ENCODE data around the gene SNRNP70. TPM values are rescaled to one million over a fixed set of nuclear protein-coding genes. Genes with fewer than 3 reads are reported as not detected.

SNRNP70 gene
- 101 and 166 TPM in 2 replicates for total RNA-seq

DNA sequence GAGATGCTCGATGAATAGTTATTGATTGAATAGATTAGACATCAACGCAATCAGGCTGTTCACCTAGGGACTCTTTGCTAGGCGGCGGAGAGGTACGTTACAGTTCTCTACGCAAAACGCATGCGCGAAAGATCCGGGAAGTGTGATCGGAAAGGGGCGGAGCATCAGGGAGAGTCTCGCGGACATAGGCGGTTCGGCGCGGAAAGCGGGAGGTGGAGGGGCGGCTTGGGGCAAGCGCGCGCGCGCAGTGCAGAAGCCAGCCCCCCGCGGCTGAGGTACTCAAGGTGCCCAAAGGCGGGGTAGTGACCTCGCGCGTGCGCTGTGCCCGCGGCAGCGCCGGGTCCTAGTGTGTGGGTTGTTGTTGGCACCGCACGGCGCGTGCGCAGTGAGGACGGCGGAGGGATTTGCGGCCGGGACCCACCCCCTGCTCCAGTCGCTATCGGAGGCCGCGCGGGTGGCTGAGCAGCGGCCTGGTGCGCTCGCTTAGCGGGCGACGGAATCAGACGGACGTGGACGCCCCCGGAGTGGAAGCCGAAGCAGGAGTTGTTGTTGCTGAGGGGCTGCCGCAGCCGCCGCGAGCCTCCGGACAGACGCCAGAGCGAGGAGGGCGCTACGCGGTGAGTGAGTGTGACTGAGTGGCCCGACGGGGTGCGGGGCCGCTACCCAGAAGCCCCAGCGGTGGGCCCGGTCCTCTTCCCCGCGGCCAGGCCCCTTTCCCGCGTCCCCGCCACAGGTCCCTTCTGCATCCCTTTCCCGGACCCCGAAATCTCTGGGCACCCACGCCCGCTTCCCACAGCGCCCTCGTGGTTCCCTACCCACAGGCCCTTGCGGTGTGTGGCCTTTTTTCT lies at the start of gene SNRNP70:
TSS of gene SNRNP70 (plus strand) at position 432 of the 848 bp plus-strand sequence. CDS start 964 bp downstream, outside the sequence.

DNA sequence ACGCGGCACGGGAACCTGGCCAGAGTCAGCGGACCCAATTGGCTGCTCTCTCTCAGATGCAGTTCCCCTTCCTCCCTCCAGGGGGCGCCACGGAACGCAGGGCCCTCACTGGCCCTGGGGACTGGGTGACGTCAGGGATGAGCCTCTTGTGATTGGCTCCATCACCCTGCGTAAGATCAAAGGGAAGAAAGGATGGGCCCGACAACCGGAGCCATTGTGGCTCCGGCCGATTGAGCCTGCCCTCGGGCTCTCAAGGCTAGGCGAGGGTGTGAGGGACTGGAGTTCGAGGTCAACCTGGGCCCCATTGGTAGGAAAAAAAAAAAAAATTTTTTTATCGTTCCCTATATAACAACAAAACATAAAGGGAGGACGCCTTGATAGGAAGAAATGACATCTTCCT lies 48.4 kb upstream of the SNRNP70 start, which contains the start of gene CGB1:
TSS of gene CGB1 (minus strand) at position 81 of the 400 bp plus-strand sequence. CDS start 184 bp downstream, outside the sequence.

GRCh38 chr19:49043548-49043947 lies 41.7 kb upstream of the SNRNP70 start, which contains the start of gene CGB5:
Gene CGB5 (plus strand): TSS chr19:49043848. CDS start chr19:49044210, 362 bp downstream.

GRCh38 chr19:49049011-49049410 lies 36.2 kb upstream of the SNRNP70 start, which contains the start of gene CGB8:
Gene CGB8 (minus strand): TSS chr19:49049111. CDS start chr19:49048739, 372 bp downstream.

DNA sequence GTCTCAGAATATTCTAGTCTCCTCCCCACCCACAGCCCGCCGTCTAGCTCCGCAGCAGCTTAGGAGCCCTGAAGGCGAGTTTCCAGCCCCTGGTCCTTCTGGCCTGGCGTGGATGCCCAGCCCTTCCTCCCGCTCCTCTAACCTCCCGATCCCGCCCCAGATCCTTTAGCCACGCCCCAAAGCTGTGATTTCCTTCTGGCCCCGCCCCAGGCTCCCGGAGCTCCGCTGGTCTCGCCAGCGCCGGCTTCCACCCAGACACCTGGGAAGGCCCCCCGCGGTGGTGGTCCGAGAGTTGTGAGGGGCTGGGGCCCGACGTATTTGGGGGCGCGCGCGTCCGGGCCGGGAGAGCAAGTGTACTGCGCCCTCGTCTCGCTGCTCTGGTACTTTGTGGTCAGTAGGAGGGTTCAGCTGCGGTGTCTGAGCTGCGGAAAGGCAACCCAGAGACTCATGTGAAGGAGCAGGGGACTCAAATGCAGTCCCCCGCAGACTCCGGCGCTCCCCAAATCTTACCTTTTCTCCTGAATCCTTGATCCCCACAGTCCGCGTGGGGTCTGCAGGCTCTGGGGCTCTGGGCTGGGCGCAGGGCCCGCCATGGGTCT lies 27.5 kb upstream of the SNRNP70 start, which contains the start of gene CGB7:
TSS of gene CGB7 (minus strand) at position 114 of the 599 bp plus-strand sequence. CDS start 2,374 bp downstream, outside the sequence.

DNA sequence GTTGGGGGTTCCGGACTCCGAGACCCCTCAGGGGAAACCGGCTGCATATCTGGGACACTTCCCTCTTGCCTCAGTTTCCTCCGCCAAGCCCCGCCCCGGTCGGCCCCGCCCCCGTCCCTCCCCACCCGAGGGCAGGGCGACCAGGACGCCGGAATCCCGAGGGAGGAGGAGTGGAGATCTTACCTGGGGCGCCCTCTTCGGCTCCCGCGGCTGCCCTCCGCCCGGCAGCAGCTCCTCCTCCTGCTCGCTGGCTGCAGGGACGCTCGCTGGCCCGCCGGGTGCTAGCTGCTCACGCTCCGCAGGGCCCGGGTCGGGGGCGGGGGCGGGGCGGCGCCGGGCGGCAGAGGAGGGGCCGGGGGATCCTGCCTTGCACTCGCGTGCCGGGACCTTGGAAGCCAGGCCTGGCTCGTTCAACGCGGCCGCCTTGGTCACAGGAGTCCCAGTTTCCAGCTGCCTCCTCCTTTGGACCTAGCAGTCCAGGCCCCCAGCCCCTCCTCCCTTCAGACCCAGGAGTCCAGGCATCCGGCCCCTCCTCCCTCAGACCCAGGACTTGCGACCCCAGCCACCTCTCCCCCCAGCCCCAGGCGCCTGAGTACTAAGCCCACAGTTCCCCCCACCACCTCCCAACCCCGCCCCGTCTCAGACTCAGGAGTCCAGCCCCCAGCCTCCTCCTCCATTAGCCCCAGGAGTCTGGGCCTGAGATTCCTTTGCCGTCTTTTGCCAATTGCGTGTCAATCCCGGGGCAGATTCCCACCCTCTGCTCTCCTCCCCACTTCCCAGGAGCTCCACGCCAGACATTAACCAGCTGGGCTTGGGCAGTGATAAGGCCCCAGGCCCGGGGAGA lies 20.3 kb upstream of the SNRNP70 start, which contains the start of gene NTF4:
TSS of gene NTF4 (minus strand) at position 51 of the 844 bp plus-strand sequence. CDS start 2,821 bp downstream, outside the sequence.

GRCh38 chr19:49113762-49114629 lies 28.7 kb downstream of the SNRNP70 start, which contains the start of gene LIN7B:
Gene LIN7B (plus strand): TSS chr19:49114370. CDS start chr19:49114405, 35 bp downstream.

DNA sequence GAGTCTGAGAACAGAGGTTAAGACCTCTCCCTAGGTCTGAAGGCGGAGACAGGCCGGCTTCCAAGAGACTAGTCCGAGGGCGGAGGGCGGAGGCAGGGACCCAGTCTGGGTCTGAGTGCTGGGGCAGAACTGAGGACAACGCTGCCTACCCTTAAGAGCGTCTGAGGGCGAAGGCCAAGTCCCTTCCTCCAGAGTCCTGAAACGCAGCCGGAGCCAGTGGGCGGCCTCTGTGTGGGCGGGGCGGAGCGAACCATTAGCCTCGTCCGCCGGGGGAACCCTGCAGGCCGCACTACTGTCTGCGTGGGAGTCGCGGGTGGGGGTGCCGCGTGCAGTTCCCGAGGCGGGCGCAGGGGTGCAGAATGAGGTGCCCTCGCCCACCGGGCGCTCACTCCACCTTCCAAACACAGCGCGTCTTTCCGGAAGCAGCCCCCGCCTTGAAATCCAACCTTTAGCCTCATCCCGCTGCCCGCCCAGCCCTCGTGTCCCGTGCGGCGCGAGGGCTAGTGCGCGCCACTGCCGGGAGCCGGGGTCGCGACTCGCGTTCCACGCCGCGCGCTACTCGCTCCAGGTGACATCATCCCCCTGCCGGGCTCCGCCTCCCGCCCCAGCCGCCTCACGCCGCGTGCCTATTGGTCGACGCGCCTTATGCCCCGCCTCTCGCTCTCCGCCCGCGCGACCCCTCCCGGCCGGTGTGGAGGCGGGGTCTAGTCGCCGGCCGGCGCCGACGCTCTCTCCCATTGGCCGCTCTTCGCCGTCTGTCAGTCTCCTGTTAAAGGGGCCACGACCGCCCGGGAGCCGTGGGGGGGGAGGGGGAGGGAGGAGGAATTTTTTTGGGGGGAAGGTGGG lies 33.5 kb downstream of the SNRNP70 start, which contains the start of gene C19orf73:
TSS of gene C19orf73 (minus strand) at position 579 of the 846 bp plus-strand sequence. CDS start at position 458, 121 bp downstream.

DNA sequence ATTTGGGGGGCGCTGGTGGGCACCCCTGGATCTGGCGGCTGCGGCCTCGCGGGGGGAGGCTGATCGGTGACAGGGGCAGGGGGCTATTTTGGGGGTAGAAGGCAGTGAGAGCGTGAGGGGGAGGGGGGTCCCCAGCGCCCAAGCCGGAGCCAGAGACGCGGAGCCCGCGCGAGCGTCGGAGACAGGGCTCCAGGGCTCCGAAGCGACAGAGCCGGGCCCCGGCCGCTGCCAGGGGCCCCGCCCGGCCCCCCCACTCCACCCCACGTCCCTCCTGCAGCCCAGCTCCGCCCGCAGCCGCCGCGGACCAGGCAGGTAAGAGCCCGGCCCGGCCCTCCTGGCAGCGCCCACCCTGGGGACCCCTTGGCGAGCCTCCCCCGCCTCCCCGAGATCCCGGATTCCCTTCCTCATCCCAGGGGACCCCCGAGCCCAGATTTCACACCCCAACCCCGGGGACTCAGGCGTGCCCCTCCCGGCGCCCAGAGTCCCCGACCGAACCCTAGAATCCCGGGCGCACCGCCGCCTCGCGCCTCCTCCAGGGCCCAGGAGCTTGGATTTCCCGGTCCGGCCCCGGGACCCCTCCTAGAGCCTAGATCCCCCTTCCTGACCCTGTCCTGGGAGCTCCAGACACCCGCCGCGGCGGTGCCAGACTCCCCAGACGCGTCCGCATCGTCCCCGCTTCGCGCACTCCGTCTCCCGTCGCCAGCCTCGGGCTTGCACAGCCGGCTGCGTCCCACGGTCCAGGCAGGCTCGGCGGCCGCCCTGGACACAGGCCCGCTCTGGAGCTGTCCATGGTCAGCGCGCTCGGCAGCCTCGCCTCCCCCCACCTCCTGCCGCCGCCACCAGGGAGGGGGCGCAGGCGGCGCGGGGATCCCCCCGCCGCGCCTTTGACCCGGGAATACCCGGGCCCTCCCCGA lies 34.4 kb downstream of the SNRNP70 start, which contains the start of gene PPFIA3:
TSS of gene PPFIA3 (plus strand) at position 134 of the 914 bp plus-strand sequence. CDS start 8,330 bp downstream, outside the sequence.

DNA sequence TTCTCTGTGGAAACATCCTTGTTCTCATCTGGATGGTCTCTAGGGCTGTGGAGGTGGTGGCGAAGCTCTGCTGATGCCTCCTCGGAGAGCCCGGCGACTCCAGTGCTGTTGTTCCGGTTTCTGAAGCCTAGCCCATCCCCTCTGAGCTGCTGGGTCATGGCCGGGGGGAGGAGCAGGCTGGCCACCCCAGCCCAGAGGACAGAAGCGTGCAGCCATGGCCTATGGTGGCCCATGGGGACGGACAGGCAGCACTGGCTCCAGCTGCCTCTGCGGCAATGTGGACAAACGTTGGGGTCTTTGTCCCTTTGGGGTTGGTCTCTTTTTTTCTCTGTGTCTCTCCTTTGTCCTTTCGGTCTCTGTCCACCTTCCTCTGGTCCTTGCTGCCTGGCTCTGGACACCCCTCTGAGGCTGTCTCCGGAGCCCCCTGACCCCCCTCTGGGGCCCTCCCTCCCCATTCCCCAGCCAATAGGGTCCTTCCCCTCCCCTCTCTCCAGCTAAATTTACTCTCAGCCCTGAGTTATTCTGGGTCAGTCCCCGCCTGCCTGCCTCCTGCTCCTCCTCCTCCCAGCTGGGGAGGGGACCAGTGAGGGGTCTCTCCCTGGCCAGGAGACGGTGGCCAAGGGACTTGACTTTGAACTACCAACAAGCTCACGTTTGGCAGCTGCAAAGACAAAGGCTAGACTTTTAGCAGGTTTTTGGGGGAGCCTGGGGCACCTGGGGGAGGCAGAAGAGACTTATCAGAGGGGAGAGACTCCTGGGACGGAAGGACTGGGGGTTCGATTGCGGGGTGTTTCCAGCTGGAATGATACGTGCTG lies 70.0 kb downstream of the SNRNP70 start, which contains the start of gene HRC:
TSS of gene HRC (minus strand) at position 392 of the 815 bp plus-strand sequence. CDS start at position 233, 159 bp downstream.

DNA sequence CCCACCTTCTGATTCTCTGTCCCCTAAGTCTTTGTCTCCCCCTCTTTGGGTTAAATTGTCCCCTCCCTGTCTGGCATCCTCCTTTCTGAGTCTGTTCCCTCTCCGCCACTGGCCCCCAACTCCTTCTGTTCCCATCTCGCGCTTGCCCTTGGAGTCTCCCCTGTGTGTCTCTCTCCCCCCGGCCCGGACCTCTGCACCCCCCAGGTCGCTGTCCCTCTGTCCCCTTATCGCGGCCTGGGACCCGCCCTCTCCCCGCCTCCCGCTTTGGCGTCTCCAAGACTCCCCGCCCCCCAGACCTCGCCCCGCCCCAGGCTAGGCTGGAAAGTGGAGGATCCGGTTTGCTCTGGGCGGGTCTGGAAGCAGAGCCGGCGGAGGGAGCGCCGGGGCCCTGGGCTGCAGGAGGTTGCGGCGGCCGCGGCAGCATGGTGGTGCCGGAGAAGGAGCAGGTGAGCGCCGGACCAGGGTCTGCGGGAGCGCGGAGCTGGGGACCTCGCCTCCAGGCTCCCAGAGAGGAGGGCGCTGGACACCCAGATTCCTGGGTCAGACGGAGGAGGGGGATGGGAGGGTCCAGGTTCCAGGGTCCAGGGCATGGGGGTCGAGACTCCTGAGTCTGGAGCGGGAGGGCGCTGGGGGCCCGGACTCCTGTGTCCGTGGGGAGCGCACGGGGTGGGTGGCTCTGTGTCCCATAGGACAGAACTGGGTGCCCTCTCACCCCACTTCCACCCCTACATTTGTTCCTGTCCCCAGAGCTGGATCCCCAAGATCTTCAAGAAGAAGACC lies 72.4 kb downstream of the SNRNP70 start, which contains the start of gene TRPM4:
TSS of gene TRPM4 (plus strand) at position 348 of the 780 bp plus-strand sequence. CDS start at position 423, 75 bp downstream.

Other genes with a start within 250 kb of the SNRNP70 start
- 6.0 and 16.1 TPM in 2 replicates for gene HSD17B14, start 249.0 kb upstream of the SNRNP70 start, total RNA-seq
- gene PLEKHA4, start 216.8 kb upstream of the SNRNP70 start, total RNA-seq, result 12.0 and 15.5 TPM in 2 replicates
- gene PPP1R15A, start 213.0 kb upstream of the SNRNP70 start, total RNA-seq, result 124 and 144 TPM in 2 replicates
- 0.37 TPM in 1 of 2 replicates, not detected in the other for gene TULP2, start 186.7 kb upstream of the SNRNP70 start, total RNA-seq
- 69.9 and 197 TPM in 2 replicates for gene NUCB1, start 185.1 kb upstream of the SNRNP70 start, total RNA-seq
- gene DHDH, start 151.8 kb upstream of the SNRNP70 start, total RNA-seq, result not detected in 2 replicates
- 64.2 and 70.1 TPM in 2 replicates for gene BAX, start 130.6 kb upstream of the SNRNP70 start, total RNA-seq
- gene FTL, start 120.1 kb upstream of the SNRNP70 start, total RNA-seq, result 901 and 3,848 TPM in 2 replicates
- gene GYS1, start 92.1 kb upstream of the SNRNP70 start, total RNA-seq, result 23.4 and 31.5 TPM in 2 replicates
- 213 and 418 TPM in 2 replicates for gene RUVBL2, start 91.6 kb upstream of the SNRNP70 start, total RNA-seq
- gene LHB, start 68.4 kb upstream of the SNRNP70 start, total RNA-seq, result not detected in 2 replicates
- gene CGB3, start 61.1 kb upstream of the SNRNP70 start, total RNA-seq, result not detected in 2 replicates
- not detected in 2 replicates for gene CGB2, start 53.6 kb upstream of the SNRNP70 start, total RNA-seq
- not detected in 2 replicates for gene CGB1, start 48.6 kb upstream of the SNRNP70 start, total RNA-seq
- gene CGB5, start 41.6 kb upstream of the SNRNP70 start, total RNA-seq, result not detected in 2 replicates
- gene CGB8, start 36.3 kb upstream of the SNRNP70 start, total RNA-seq, result not detected in 2 replicates
- gene CGB7, start 27.7 kb upstream of the SNRNP70 start, total RNA-seq, result 0.22 and 0.37 TPM in 2 replicates
- gene NTF4, start 20.6 kb upstream of the SNRNP70 start, total RNA-seq, result not detected in 2 replicates
- not detected in 2 replicates for gene KCNA7, start 12.8 kb upstream of the SNRNP70 start, total RNA-seq
- gene LIN7B, start 28.9 kb downstream of the SNRNP70 start, total RNA-seq, result 4.8 and 13.1 TPM in 2 replicates
- 0.87 and 1.2 TPM in 2 replicates for gene C19orf73, start 33.7 kb downstream of the SNRNP70 start, total RNA-seq
- gene PPFIA3, start 34.1 kb downstream of the SNRNP70 start, total RNA-seq, result 1.2 and 1.5 TPM in 2 replicates
- gene HRC, start 69.9 kb downstream of the SNRNP70 start, total RNA-seq, result not detected in 2 replicates
- 10.2 and 17.1 TPM in 2 replicates for gene TRPM4, start 72.3 kb downstream of the SNRNP70 start, total RNA-seq
- under 0.01 TPM in 2 replicates for gene SLC6A16, start 239.7 kb downstream of the SNRNP70 start, total RNA-seq
- gene CD37, start 250.0 kb downstream of the SNRNP70 start, total RNA-seq, result 0.12 TPM in 1 of 2 replicates, not detected in the other

All from uterine smooth muscle cell (primary cell).